Erythroblast (primary cell): ENCODE results near the gene GPBP1L1.

Experiments used
- DNase-seq, 2 experiments: peaks; one replicate each; lab custom pipeline; 2025; lab: John Stamatoyannopoulos, UW
- GATA1 ChIP-seq: IDR thresholded peaks from 2 replicates; pipeline ENCODE4 v1.6.1; 2011; ENCODE audit warnings: low read depth, mild to moderate bottlenecking, control low read depth, low read length, moderate library complexity
- POLR2A ChIP-seq: IDR thresholded peaks from 2 replicates; pipeline ENCODE4 v1.6.1; 2011; ENCODE audit warnings: mild to moderate bottlenecking, low read length

The GPBP1L1 gene

DNA sequence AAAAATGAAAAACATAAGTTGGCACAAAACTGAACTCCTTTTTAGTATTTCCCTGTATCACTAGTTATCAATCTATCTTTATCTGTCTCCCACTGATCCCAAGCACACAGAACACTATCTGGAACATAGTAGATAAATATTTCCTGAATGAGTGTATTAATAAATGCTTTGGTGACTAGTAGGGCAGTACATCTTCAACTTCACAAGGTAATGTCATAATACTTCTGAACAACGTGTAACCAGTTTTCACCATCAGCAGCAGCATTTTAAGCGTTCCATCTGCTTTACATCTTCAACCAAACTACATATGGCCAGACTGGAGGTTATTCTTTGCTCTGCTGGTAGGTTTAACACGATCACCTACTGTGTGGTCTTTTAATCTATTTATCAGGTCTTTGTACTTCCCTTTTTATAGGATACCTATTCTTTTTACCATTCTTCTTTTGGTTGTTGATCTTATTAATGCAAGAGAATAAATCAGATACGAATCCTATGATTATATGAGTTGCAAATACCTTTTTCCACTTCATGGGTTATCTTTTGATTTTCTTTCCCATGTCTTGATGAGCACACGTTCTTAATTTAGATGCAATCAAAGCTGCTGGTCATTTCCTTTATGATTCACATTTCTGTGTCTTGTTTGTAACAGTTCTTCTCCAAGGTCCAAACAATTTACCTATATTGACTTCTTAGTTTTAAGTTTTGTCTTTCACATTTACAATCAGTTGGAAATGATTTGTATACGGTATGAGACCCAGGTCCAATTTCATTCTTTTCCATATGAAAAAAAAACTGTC is 16.3 kb downstream of the GPBP1L1 start:
- no peak for TF ChIP-seq POLR2A
- no peak for TF ChIP-seq GATA1
- no peak for DNase-seq

DNA sequence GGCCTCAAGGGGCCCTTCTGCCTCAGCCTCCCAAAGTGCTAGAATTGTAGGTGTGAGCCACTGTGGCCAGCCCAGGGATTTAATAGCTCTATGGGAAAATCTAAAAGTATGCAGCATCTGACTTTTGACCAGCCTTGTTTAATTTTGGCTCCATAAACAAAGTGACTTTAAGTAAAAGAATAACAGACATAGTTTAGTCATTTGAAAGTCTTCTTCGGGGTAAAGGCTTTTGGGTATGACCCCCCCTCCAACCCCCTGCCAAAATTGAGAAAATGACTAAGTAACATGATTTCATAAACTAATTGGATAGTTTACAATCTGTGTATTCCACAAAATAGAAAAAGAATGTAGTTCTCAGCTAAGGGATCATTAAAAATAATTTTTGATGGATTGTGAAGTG is 17.0 kb downstream of the GPBP1L1 start:
- no peak for DNase-seq

DNA sequence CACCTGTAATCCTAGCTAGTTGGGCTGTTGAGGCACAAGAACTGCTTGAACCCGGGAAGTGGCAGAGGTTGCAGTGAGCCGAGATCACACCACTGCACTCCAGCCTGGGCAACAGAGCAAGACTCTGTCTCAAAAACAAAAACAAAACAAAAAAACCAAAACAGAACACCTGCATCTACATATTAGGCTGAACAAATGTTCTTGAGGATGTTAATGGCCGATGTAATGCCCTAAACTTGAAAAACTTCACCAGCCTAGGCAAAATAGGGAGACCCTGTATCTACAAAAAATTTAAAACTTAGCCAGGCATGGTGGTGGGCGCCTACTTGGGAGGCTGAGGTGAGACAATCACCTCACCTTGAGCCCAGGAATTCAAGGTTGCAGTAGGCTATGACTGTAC is 17.8 kb downstream of the GPBP1L1 start:
- no peak for DNase-seq

More for the DNA sequence above, 17.0 kb downstream of the GPBP1L1 start:
- TF ChIP-seq POLR2A (no peak), GATA1 (no peak)

DNA sequence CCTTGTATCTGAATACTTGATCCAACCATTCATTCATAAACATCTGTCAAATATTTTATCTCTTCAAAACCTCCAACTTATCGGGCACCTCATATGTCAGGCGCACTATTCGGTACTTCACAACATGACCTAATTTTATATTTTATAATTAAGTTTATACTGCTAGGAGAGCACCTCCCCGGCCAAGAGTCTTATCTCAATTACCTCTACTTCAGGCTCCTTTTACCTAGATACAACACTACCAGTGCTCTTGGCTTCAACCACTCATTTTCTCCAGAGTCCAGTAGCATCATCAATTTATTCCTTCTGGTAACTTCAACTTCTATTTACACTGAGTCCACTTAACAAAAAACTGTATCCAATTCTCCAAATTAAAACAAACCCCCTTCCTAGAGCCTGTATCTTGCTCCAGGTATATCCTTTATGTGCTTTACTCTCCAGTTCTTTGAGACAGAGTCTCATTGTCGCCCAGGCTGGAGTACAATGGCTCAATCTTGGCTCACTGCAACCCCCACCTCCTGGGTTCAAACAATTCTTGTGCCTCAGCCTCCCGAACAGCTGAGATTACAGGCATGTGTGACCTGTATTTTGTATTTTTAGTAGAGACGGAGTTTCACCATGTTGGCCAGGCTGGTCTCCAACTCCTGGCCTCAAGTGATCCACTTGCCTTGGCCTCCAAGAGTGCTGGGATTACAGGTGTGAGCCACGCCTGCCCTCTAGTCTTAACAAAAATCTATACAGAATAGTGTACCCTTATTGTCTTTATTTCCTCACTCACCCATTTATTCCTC is 18.8 kb downstream of the GPBP1L1 start:
- TF ChIP-seq POLR2A (no peak), GATA1 (no peak)
- DNase-seq = no peak

More for the DNA sequence above, 17.8 kb downstream of the GPBP1L1 start:
- TF ChIP-seq POLR2A (no peak), GATA1 (no peak)

DNA sequence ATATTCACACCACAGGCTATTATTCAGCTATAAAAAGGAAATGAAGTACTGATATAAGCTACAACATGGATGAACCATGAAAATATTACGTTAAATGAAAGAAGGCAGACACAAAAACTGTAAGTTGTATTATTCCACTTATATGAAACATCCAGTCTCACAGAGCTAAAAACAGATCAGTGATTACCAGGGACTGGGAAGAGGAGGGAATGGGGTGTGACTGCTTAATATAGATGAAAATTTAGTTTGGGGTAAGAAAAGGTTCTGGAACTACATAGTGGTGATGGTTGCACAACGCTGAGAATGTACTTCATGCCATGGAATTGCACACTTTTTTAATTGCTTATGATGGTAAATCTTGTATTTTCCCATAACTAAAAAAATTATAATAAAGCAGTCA is 19.5 kb downstream of the GPBP1L1 start:
- no peak for TF ChIP-seq POLR2A
- no peak for DNase-seq

DNA sequence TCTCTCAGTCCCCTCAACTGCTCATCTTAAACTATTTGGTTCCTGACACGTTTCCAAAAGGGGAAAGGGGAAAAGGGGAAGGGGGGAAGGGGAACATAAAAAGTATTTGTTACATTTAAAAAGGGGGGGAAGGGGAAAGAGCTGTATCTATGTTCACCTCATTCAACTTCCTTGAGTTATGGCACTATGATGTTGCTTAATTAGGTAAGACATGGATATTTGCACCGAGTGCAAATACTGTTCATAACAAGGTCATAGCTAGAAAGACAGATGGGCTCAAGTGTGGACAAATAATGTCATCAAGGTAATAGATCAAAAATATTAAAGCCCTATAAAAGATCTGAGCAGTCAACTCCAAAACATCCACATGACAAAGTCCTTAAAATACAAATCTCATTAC is 26.0 kb downstream of the GPBP1L1 start:
- TF ChIP-seq GATA1 = no peak
- no peak for TF ChIP-seq POLR2A
- no peak for DNase-seq

DNA sequence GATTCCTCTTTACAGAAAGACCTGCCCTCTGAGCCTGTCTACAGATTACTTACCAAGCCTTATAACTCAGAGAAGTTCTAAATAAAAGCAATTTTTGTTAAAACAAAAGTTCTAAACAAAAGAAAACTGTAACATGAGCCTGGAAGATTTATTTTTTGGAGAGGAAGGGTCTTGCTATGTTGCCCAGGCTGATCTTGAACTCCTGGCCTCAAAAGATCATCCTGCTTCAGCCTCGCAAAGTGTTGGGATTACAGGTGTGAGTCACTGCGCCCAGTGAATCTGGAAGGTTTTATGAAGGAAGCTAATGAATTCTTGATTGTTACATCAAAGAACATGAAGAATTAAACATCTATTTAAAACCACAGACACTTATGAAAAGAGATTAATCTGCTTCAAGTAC is 27.1 kb downstream of the GPBP1L1 start:
- DNase-seq = no peak
- TF ChIP-seq POLR2A = no peak
- no peak for TF ChIP-seq GATA1

DNA sequence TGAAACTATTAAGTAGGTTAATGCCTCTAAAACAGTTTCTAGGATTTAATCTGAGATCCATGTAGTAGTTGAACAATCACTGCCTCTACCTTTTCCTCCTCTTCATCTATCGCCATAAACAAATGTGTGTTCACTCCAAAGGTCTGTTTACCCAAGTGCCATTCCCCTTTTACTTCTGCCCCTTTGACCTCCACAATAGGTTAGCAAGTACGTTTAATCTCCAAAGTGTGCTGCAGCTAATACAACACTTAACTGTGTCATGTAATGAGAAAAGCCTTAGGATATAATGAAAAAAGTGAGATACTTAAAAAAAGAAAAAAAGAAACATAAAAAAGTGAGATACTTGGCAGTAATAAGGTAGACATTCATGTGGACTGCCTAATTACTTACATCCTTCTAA is 28.2 kb downstream of the GPBP1L1 start:
- TF ChIP-seq GATA1 (no peak), POLR2A (no peak)
- no peak for DNase-seq

DNA sequence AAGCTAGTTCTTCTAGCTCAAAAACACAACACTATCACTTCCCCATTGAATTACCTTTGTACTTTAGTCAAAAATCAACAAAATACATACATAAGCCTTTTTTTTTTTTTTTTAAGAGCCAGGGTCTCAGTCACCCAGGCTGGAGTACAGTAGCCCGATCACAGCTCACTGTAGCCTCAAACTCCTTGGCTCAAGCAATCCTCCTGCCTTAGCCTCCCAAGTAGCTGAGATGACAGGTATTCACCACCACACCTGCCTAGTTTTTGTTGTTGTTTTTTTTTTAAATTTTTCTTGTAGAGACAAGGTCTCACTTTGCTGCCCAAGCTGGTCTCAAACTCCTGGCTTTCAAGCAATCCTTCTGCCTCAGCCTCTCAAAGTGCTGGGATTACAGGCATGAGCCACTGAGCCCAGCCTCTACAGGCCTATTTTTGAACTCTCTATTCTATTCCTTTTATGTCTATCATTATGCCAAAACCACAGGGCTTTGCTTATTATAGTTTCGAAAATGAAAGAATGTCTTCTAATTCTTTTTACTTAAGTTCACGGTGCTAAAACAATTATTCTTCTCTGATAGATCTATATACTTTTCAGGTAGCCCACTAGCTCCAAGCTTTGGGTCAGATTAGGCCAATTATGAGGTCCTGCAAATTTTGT is 29.6 kb downstream of the GPBP1L1 start:
- no peak for DNase-seq
- TF ChIP-seq POLR2A = no peak
- TF ChIP-seq GATA1 = no peak

DNA sequence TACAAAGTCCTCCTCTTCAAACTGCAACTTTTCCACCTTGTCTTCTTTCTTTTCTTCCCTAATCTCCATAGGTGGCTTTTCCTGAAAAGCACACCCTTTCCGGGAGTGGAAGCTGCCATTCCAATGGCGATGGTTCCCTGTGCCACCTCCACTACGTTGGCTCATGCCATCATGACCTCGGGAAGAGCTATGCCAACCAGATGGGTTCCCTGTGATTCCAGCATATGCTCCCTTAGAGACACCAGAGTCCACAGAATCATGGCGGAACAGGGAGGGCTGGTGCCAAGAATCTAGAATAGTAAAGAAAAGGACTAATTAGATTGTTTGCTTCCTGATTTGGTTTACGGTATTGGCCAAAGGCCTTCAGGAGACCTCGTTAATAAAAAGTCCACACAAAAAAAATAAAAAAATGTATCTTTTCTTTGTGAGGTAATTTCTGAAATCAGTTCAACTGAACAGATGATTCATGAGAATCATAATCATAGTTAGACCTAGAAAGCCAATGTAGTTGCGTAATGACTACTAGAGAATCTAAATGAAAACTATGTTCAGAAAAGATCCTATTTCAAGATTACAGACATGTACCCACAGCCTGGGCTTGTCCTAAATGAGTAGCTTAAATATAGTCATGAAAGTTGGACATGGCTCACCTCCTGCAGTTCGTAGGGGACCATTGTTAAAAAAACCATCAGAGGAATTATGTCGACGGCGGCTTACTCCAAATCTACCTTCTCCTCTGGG is 31.6 kb downstream of the GPBP1L1 start:
- no peak for DNase-seq
- TF ChIP-seq POLR2A = no peak
- no peak for TF ChIP-seq GATA1

DNA sequence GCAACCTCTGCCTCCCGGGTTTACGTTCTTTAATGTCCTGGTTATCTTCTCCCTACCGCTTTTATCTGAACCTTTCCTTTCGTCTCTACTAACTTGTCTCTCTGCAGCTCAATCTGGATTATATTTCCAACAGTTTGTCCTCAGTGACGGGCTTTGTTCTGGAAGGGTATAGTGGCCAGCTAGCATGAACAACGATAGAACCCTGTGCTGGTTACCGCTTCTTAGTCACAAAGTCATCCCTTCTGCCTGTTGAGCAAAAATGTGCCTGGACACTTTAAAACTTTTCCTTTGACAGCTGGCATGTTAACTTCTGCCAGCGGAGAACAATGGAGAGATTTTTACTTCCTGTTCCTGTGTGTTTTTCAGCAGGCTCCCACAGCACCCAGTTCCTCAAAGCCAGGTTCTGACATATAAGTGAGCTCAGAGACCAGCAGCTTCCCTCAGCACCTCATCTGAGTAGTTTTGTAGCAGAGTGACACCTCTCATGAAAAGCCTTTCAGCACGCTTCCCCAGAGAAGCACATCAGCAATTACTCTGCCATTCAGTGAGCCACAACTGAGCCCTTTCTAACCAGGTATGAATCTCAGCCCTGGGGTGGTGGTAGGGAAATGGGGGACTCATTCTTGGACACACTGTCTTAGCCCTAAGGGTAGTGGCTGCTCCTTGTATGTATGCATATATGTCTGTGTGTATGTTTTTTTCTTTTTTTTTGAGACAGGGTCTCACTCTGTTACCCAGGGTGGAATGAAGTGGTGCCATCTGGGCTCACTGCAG is 38.9 kb downstream of the GPBP1L1 start:
- DNase-seq = no peak
- no peak for TF ChIP-seq POLR2A
- no peak for TF ChIP-seq GATA1

DNA sequence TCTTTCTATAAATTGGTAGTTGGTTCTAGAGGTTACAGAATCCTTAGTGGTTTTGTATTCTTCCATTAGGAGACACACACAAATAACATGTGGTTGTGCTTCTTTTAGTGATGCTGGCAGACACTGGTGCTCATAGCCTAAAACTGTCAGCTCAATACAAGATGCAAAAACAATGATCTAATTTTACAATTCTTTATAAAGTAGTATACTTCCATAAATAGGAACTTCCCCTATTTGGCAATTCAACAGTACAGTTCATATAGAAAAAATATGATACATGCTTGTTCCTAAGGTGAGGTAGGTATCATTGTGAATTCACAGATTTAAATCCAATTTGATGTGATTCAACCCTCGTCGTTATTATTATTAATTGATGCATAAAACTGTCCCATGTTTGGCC is 41.7 kb downstream of the GPBP1L1 start:
- DNase-seq = no peak
- TF ChIP-seq POLR2A (no peak), GATA1 (no peak)

DNA sequence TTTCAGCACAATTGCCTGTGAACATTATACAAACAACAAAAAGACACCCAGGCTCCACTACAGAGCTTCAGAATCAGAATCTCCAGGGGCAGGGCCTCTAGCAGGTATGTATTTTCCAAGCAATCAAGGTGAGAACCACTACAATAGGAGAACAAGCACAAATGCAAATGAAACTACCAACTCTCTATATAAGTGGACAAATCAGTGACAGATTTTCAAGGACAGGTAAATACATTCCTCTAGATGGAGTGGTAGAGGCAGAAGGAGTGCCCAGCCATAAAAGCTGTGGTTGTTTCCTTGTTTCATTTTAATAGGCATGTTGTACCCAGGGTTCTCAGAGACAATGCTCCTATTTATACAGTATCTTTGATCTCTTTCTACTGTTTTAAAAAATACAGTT is 42.4 kb downstream of the GPBP1L1 start:
- no peak for TF ChIP-seq GATA1
- DNase-seq = no peak
